CD14-positive monocyte (primary cell): ENCODE data around the gene CRAT. TPM values are rescaled to one million over a fixed set of nuclear protein-coding genes. Genes with fewer than 3 reads are reported as not detected.
A peak's percentile ranks its signal among the peaks of the same experiment; 100 is the strongest.

Experiments
- DNase-seq, 3 donors: peaks; one replicate each; pipeline ENCODE4 v3.0.0-alpha.2; 2011 to 2022
- H2AFZ ChIP-seq: 2 replicates; pipeline ENCODE4 v1.6.0; 2012; ENCODE audit warnings: mild to moderate bottlenecking, low read depth, low read length, inconsistent platforms; ENCODE audit not compliant: insufficient read depth, poor library complexity, severe bottlenecking
- H3K27ac ChIP-seq, 2 donors: 1 replicate in 1 of 2; 2 replicates in 1 of 2; pipeline ENCODE4 v1.5.1; 2012 to 2013; ENCODE audit warnings: low read length in 2 of 2, control low read depth in 1 of 2, inconsistent platforms in 1 of 2, low read depth in 1 of 2, mild to moderate bottlenecking in 1 of 2
- H3K27me3 ChIP-seq, 2 donors: one replicate each; pipeline versions ENCODE4 v1.6.0 to v1.6.1; 2011 to 2013; ENCODE audit warnings: low read length in 2 of 2; ENCODE audit not compliant: control insufficient read depth in 2 of 2, insufficient read depth in 2 of 2
- H3K36me3 ChIP-seq, 2 donors: replicated peaks in 1 of 2; 1 replicate in 1 of 2; 2 replicates in 1 of 2; pipeline versions ENCODE4 v1.5.1 to v1.6.1; 2012 to 2013; ENCODE audit warnings: low read length in 2 of 2, control low read depth in 1 of 2, inconsistent platforms in 1 of 2, mild to moderate bottlenecking in 1 of 2; ENCODE audit not compliant: insufficient read depth in 2 of 2, control insufficient read depth in 1 of 2
- H3K4me1 ChIP-seq, 2 donors: 1 replicate in 1 of 2; 2 replicates in 1 of 2; pipeline versions ENCODE4 v1.5.1 to v1.6.1; 2012 to 2013; ENCODE audit warnings: low read length in 2 of 2, control low read depth in 1 of 2, inconsistent platforms in 1 of 2, mild to moderate bottlenecking in 1 of 2, moderate library complexity in 1 of 2; ENCODE audit not compliant: insufficient read depth in 2 of 2, control insufficient read depth in 1 of 2
- H3K4me2 ChIP-seq: replicated peaks from 2 replicates; pipeline ENCODE3; 2012; ENCODE audit warnings: low read length, moderate library complexity, mild to moderate bottlenecking; ENCODE audit not compliant: poor library complexity, severe bottlenecking; ENCODE audit errors: extremely low read depth
- H3K4me3 ChIP-seq, 3 experiments: fragments of 200-600 bp in 1 of 3; sonication (generic) in 1 of 3; replicated peaks in 1 of 3; 1 replicate in 2 of 3; 2 replicates in 1 of 3; pipeline ENCODE4 v1.5.1; 2011 to 2013; ENCODE audit warnings: low read length in 3 of 3, mild to moderate bottlenecking in 3 of 3, control low read depth in 2 of 3, low read depth in 2 of 3, inconsistent platforms in 1 of 3, moderate library complexity in 1 of 3
- H3K79me2 ChIP-seq: 2 replicates; pipeline ENCODE4 v1.6.0; 2012; ENCODE audit warnings: mild to moderate bottlenecking, control low read depth, inconsistent platforms, low read length, moderate library complexity; ENCODE audit not compliant: insufficient read depth
- H3K9ac ChIP-seq: 2 replicates; pipeline ENCODE4 v1.6.0; 2017; ENCODE audit warnings: low read length, mild to moderate bottlenecking; ENCODE audit not compliant: insufficient read depth, poor library complexity, severe bottlenecking
- H3K9me3 ChIP-seq, 2 donors: replicated peaks in 1 of 2; 1 replicate in 1 of 2; 2 replicates in 1 of 2; pipeline versions ENCODE4 v1.5.1 to v1.6.1; 2012 to 2013; ENCODE audit warnings: low read length in 2 of 2, control low read depth in 1 of 2; ENCODE audit not compliant: control insufficient read depth in 1 of 2, insufficient read depth in 1 of 2
- H4K20me1 ChIP-seq: 2 replicates; pipeline ENCODE4 v1.6.0; 2012; ENCODE audit warnings: mild to moderate bottlenecking, low read length, control low read depth, moderate library complexity; ENCODE audit not compliant: insufficient read depth
- H3K27ac Mint-ChIP-seq, 7 donors: one replicate each; pipeline ENCODE4 v1.8.0; 2020; ENCODE audit warnings: mild to moderate bottlenecking in 7 of 7, mixed read lengths in 7 of 7, moderate library complexity in 6 of 7, inconsistent platforms in 2 of 7
- H3K27me3 Mint-ChIP-seq, 3 donors: one replicate each; pipeline ENCODE4 v1.8.0; 2021 to 2022; ENCODE audit warnings: low read depth in 3 of 3, mild to moderate bottlenecking in 3 of 3, mixed read lengths in 3 of 3, moderate library complexity in 3 of 3, inconsistent platforms in 1 of 3
- H3K36me3 Mint-ChIP-seq, 2 donors: one replicate each; pipeline ENCODE4 v1.8.0; 2020; ENCODE audit warnings: mixed read lengths in 2 of 2, inconsistent platforms in 1 of 2, mild to moderate bottlenecking in 1 of 2
- H3K4me1 Mint-ChIP-seq: one replicate; pipeline ENCODE4 v1.8.0; 2020; ENCODE audit warnings: mild to moderate bottlenecking, mixed read lengths
- H3K4me3 Mint-ChIP-seq, 2 donors: one replicate each; pipeline ENCODE4 v1.8.0; 2020; ENCODE audit warnings: mild to moderate bottlenecking in 2 of 2, mixed read lengths in 2 of 2, moderate library complexity in 1 of 2
- H3K9me3 Mint-ChIP-seq, 7 donors: one replicate each; pipeline ENCODE4 v1.8.0; 2020 to 2022; ENCODE audit warnings: mixed read lengths in 7 of 7, mild to moderate bottlenecking in 6 of 7, moderate library complexity in 6 of 7, inconsistent platforms in 2 of 7
- WGBS: methylation state at CpG from one replicate; pipeline ENCODE4 v1.1.5; 2013; ENCODE audit warnings: missing lambda C conversion rate; ENCODE audit not compliant: insufficient coverage; 5-methylcytosine and 5-hydroxymethylcytosine counted together
- intact Hi-C, 2 donors: fragments of 100-400 bp; cut with micrococcal nuclease; formaldehyde crosslinking; loops; one replicate each; pipeline versions ENCODE4 v1.15.0 to v1.15.1; 2023
- polyA plus RNA-seq, 3 donors: library from polyadenylated mRNA; depleted of rRNA in 1 of 3; unstranded in 2 of 3; stranded (reverse) in 1 of 3; fragments of 300-500 nt in 2 of 3; fragments of >200 nt in 1 of 3; fragmentation: Illumina TruSeq in 2 of 3; gene quantifications; 1 replicate in 2 of 3; 2 replicates in 1 of 3; pipeline ENCODE4 v1.2.3, GENCODE V29; 2012 to 2021
- TF ChIP-seq, protein P1 (sequence below): fragments of 200-600 bp; IDR thresholded peaks from one replicate; pipeline ENCODE4 v1.8.0; 2022; ENCODE audit warnings: antibody characterized with exemption, mild to moderate bottlenecking

CRAT gene
- polyA plus RNA-seq, 3 donors = 12.2 to 19.4 (median 15.0) TPM

DNA sequence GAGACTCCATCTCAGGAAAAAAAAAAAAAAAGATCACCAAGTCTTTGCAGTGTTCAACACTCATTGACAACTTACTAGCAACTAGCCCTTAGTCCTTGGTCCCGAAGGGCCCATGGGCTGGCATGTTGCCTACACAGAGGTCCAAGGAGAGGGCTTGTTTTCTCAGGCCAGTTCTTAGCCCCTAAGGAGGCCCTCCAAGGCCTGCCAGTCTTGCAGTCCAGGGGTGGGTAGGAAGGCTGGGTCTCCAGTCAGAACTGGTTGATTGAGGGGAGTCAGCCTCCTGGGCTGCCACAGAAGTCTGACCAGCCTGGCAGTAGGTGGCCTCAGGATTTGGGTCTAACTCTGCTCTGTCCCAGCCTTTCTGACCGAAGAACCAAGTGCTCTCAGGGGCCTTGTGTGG, 34.7 kb upstream of the CRAT start:
- Histone ChIP-seq H3K4me2 (no peak overlapping the region), H3K9ac (no peak overlapping the region), H3K79me2 (peaks cover 17% of the 10 kb centered on the region), H2AFZ (no peak overlapping the region), H4K20me1 (peaks cover 7% of the 10 kb centered on the region), H3K27ac (peak overlapping the region in 1 of 2 donors; percentile 14), H3K4me3 (no peak overlapping the region), H3K4me1 (peaks cover 25 to 31% of the 10 kb centered on the region in 2 donors), H3K27me3 (no peaks in the 10 kb centered on the region), H3K36me3 (peaks cover 47 to 63% of the 10 kb centered on the region in 2 donors), H3K9me3 (no peaks in the 10 kb centered on the region)
- TF ChIP-seq, protein P1, sequence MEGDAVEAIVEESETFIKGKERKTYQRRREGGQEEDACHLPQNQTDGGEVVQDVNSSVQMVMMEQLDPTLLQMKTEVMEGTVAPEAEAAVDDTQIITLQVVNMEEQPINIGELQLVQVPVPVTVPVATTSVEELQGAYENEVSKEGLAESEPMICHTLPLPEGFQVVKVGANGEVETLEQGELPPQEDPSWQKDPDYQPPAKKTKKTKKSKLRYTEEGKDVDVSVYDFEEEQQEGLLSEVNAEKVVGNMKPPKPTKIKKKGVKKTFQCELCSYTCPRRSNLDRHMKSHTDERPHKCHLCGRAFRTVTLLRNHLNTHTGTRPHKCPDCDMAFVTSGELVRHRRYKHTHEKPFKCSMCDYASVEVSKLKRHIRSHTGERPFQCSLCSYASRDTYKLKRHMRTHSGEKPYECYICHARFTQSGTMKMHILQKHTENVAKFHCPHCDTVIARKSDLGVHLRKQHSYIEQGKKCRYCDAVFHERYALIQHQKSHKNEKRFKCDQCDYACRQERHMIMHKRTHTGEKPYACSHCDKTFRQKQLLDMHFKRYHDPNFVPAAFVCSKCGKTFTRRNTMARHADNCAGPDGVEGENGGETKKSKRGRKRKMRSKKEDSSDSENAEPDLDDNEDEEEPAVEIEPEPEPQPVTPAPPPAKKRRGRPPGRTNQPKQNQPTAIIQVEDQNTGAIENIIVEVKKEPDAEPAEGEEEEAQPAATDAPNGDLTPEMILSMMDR = no peak
- Mint-ChIP-seq H3K4me3 (no peak overlapping the region), H3K4me1 (peaks cover 28% of the 10 kb centered on the region), H3K36me3 (peaks cover 36 to 67% of the 10 kb centered on the region in 2 donors), H3K9me3 (peaks cover 0 to 2% (median 0%) of the 10 kb centered on the region in 7 donors), H3K27me3 (peaks cover 0 to 2% (median 1%) of the 10 kb centered on the region in 3 donors), H3K27ac (no peak overlapping the region)
- whole genome bisulfite sequencing = no CpG with 5 or more reads among the region's 2 CpGs
- intact Hi-C loops = no loop called here
- DNase-seq = no peak

DNA sequence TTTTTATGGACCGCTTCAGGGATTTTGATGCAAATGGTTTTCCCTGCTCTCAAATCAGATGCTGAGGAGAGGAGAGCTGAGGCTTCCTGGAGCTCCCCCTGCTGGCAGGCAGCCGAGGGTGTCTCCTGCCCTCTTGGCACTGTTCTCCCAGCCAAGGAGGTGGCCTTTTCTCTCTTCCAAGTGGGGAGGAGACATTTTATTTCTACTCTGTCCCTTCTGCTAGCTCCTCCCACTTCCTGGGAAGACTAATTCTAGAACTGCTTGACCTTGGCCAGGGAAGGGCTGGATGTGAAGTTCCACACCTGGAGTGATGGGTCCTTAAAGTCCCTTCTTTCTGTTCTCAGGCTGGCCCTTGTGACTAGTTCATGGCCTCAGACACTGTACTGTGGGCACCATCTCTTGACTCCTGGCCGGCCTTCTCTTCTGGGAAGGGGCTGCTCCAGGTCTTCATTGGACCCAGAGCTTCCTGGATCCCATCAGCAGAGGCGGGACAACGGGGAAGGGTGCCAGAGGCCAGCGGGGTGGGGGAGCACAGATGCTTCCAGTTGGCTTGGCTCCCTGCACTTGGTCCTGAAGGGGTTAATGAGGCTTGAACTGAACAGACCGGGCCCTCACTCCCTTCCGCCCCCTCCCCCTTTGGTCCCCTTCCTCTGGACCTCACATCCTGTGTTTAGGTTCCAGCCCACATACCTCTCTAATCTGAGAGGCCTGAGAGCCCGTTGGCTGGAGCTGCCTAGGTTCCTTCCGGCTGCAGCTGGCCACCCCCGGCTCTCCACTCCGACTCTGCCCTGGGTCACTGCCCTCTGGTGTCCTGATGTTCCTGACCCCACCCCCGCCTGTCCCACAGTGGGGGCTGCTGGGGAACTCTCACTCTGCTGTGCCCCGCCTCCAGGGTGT, 32.7 kb upstream of the CRAT start:
- intact Hi-C loops = loop anchor here in 1 of 2 donors (2.0 kb wide), 1 partner anchor 32 kb away; no protein-coding TSS in a partner anchor
- Histone ChIP-seq H3K4me3 (no peak overlapping the region), H3K27me3 (no peaks in the 10 kb centered on the region), H3K27ac (peak overlapping the region in 1 of 2 donors; percentile 66), H3K4me1 (peaks cover 37 to 47% of the 10 kb centered on the region in 2 donors), H3K4me2 (no peak overlapping the region), H2AFZ (no peak overlapping the region), H3K9me3 (no peaks in the 10 kb centered on the region), H4K20me1 (peaks cover 7% of the 10 kb centered on the region), H3K79me2 (peaks cover 17% of the 10 kb centered on the region), H3K36me3 (peaks cover 39 to 53% of the 10 kb centered on the region in 2 donors), H3K9ac (no peak overlapping the region)
- Mint-ChIP-seq H3K9me3 (no peaks in the 10 kb centered on the region), H3K4me3 (no peak overlapping the region), H3K36me3 (peaks cover 28 to 57% of the 10 kb centered on the region in 2 donors), H3K27ac (peak overlapping the region; percentile 30 to 97 (median 85)), H3K27me3 (peaks cover 0 to 2% (median 1%) of the 10 kb centered on the region in 3 donors), H3K4me1 (peaks cover 41% of the 10 kb centered on the region)
- WGBS = 71% methylated on average over 7 of the region's 14 CpGs
- TF ChIP-seq, protein P1 = peak; percentile 99
- peak; percentile 68 to 75 (median 69) for DNase-seq
